IMR-90 (cell line): Measurements from ENCODE around the gene PPIB. TPM values are rescaled to one million over a fixed set of nuclear protein-coding genes. Genes with fewer than 3 reads are reported as not detected.

Experiments
- ATAC-seq: fragments of 200-7000 bp; cut with Tn5 transposase; 2 replicates; pipeline ENCODE4 v1.9.1; 2020; ENCODE audit warnings: low read depth, mild to moderate bottlenecking, moderate library complexity
- BruUV-seq: library from RNA; stranded (reverse); fragments of 400-500 nt; replicated peaks from 2 replicates; lab custom pipeline; 2021; lab: Mats Ljungman, UMichigan
- CTCF ChIA-PET: fragments of 300-600 bp; formaldehyde crosslinking; extraction: SDS; loops from one replicate; lab custom pipeline; 2021; ENCODE audit warnings: antibody characterized with exemption; lab: Yijun Ruan, JAX
- POLR2A ChIA-PET: fragments of 300-600 bp; sonication (Branson Sonifier 250); formaldehyde crosslinking; loops from one replicate; lab custom pipeline; 2022; ENCODE audit warnings: antibody characterized with exemption; ENCODE audit not compliant: unreplicated experiment; lab: Charles Lee
- DNase-seq: peaks from one replicate; pipeline ENCODE4 v3.0.0; 2013
- H2AFZ ChIP-seq: replicated peaks from 2 replicates; pipeline ENCODE3; 2013; ENCODE audit warnings: low read length, mild to moderate bottlenecking; ENCODE audit not compliant: poor library complexity
- H2AK5ac ChIP-seq: 2 replicates; pipeline ENCODE4 v1.6.1; 2013; ENCODE audit warnings: low read depth, low read length, inconsistent platforms
- H2AK9ac ChIP-seq: replicated peaks from 2 replicates; pipeline ENCODE3; 2013; ENCODE audit warnings: mild to moderate bottlenecking, low read depth, low read length, moderate library complexity; ENCODE audit not compliant: poor library complexity
- H2BK120ac ChIP-seq: 2 replicates; pipeline ENCODE4 v1.6.1; 2013; ENCODE audit warnings: low read depth, low read length, inconsistent platforms
- H2BK15ac ChIP-seq: 3 replicates; pipeline ENCODE4 v1.6.1; 2013; ENCODE audit warnings: low read depth, low read length, inconsistent platforms
- H2BK20ac ChIP-seq: 2 replicates; pipeline ENCODE4 v1.6.1; 2013; ENCODE audit warnings: low read depth, mild to moderate bottlenecking, inconsistent platforms, low read length, moderate library complexity
- H2BK5ac ChIP-seq: 2 replicates; pipeline ENCODE4 v1.6.1; 2013; ENCODE audit warnings: mild to moderate bottlenecking, low read depth, low read length, inconsistent platforms; ENCODE audit not compliant: poor library complexity, severe bottlenecking
- H3K14ac ChIP-seq: replicated peaks from 2 replicates; pipeline ENCODE4 v1.6.1; 2013; ENCODE audit warnings: low read depth, low read length, inconsistent platforms
- H3K18ac ChIP-seq: 2 replicates; pipeline ENCODE4 v1.6.1; 2013; ENCODE audit warnings: low read depth, low read length, control low read depth
- H3K23ac ChIP-seq: 2 replicates; pipeline ENCODE4 v1.6.1; 2013; ENCODE audit warnings: low read depth, low read length, inconsistent platforms
- H3K27ac ChIP-seq: 2 replicates; pipeline ENCODE4 v1.5.1; 2013; ENCODE audit warnings: mild to moderate bottlenecking, control low read depth, low read length; ENCODE audit not compliant: insufficient read depth
- H3K27me3 ChIP-seq: 2 replicates; pipeline ENCODE4 v1.6.1; 2013; ENCODE audit warnings: low read length; ENCODE audit not compliant: control insufficient read depth, insufficient read depth
- H3K36me3 ChIP-seq: 2 replicates; pipeline ENCODE4 v1.6.1; 2013; ENCODE audit warnings: low read length, mixed read lengths; ENCODE audit not compliant: control insufficient read depth, insufficient read depth
- H3K4ac ChIP-seq: 2 replicates; pipeline ENCODE4 v1.6.1; 2013; ENCODE audit warnings: low read depth, low read length, inconsistent platforms
- H3K4me1 ChIP-seq: 2 replicates; pipeline ENCODE4 v1.6.1; 2013; ENCODE audit warnings: low read length, mixed read lengths; ENCODE audit not compliant: control insufficient read depth, insufficient read depth
- H3K4me2 ChIP-seq: 2 replicates; pipeline ENCODE4 v1.6.1; 2013; ENCODE audit warnings: low read depth, mild to moderate bottlenecking, control low read depth, low read length, moderate library complexity
- H3K4me3 ChIP-seq: 2 replicates; pipeline ENCODE4 v1.5.1; 2013; ENCODE audit warnings: low read depth, mild to moderate bottlenecking, control low read depth, low read length, moderate library complexity; ENCODE audit not compliant: insufficient read depth
- H3K56ac ChIP-seq: 2 replicates; pipeline ENCODE4 v1.6.1; 2013; ENCODE audit warnings: low read length, inconsistent platforms; ENCODE audit not compliant: insufficient read depth; ENCODE audit errors: extremely low read depth
- H3K79me1 ChIP-seq, 2 experiments: 2 replicates each; pipeline ENCODE4 v1.6.1; 2013; ENCODE audit warnings: low read length in 2 of 2, inconsistent platforms in 1 of 2, low read depth in 1 of 2
- H3K9ac ChIP-seq: 2 replicates; pipeline ENCODE4 v1.6.1; 2013; ENCODE audit warnings: low read depth, low read length, control low read depth
- H3K9me1 ChIP-seq: 2 replicates; pipeline ENCODE4 v1.6.1; 2013; ENCODE audit warnings: low read length, inconsistent platforms; ENCODE audit not compliant: insufficient read depth
- H3K9me3 ChIP-seq: 2 replicates; pipeline ENCODE4 v1.6.1; 2013; ENCODE audit warnings: low read length; ENCODE audit not compliant: control insufficient read depth, insufficient read depth
- H4K20me1 ChIP-seq: 2 replicates; pipeline ENCODE4 v1.6.1; 2013; ENCODE audit warnings: low read length, inconsistent platforms; ENCODE audit not compliant: insufficient read depth
- H4K5ac ChIP-seq: 2 replicates; pipeline ENCODE4 v1.6.1; 2013; ENCODE audit warnings: mild to moderate bottlenecking, low read depth, low read length, control low read depth
- H4K8ac ChIP-seq, 2 experiments: 2 replicates each; pipeline ENCODE4 v1.6.1; 2013; ENCODE audit warnings: low read depth in 2 of 2, low read length in 2 of 2, control low read depth in 1 of 2, inconsistent platforms in 1 of 2
- H4K91ac ChIP-seq: 2 replicates; pipeline ENCODE4 v1.6.1; 2013; ENCODE audit warnings: low read depth, low read length, inconsistent platforms; ENCODE audit not compliant: insufficient read depth
- BHLHE40 ChIP-seq: fragments of 150-350 bp; IDR thresholded peaks from 2 replicates; pipeline ENCODE4 v1.6.1; 2016; ENCODE audit warnings: mild to moderate bottlenecking, low read depth, low read length
- CEBPB ChIP-seq: IDR thresholded peaks from 2 replicates; pipeline ENCODE4 v1.6.1; 2012; ENCODE audit warnings: low read depth, low read length, improper control_type of control experiment
- CHD1 ChIP-seq: IDR thresholded peaks from 2 replicates; pipeline ENCODE4 v1.6.1; 2012; ENCODE audit warnings: low read depth, low read length, improper control_type of control experiment
- MAFK ChIP-seq: IDR thresholded peaks from 2 replicates; pipeline ENCODE4 v1.6.1; 2012; ENCODE audit warnings: low read depth, low read length, improper control_type of control experiment
- MAZ ChIP-seq: IDR thresholded peaks from 2 replicates; pipeline ENCODE4 v1.6.1; 2012; ENCODE audit warnings: low read depth, mild to moderate bottlenecking, low read length, improper control_type of control experiment, moderate library complexity, borderline replicate concordance
- MXI1 ChIP-seq: IDR thresholded peaks from 2 replicates; pipeline ENCODE4 v1.6.1; 2012; ENCODE audit warnings: low read depth, mild to moderate bottlenecking, low read length, moderate library complexity, borderline replicate concordance
- NFE2L2 ChIP-seq: fragments of 150-350 bp; IDR thresholded peaks from 2 replicates; pipeline ENCODE4 v1.6.1; 2016; ENCODE audit warnings: low read depth, mild to moderate bottlenecking, low read length
- RAD21 ChIP-seq: IDR thresholded peaks from 2 replicates; pipeline ENCODE4 v1.6.1; 2012; ENCODE audit warnings: low read length, improper control_type of control experiment
- RCOR1 ChIP-seq: IDR thresholded peaks from 2 replicates; pipeline ENCODE4 v1.6.1; 2012; ENCODE audit warnings: mild to moderate bottlenecking, low read length, improper control_type of control experiment; ENCODE audit not compliant: insufficient replicate concordance
- RFX5 ChIP-seq: IDR thresholded peaks from 2 replicates; pipeline ENCODE4 v1.8.0; 2012; ENCODE audit warnings: low read depth, mild to moderate bottlenecking, low read length, moderate library complexity
- SMC3 ChIP-seq: fragments of 150-350 bp; IDR thresholded peaks from 2 replicates; pipeline ENCODE4 v1.6.1; 2016; ENCODE audit warnings: low read depth, mild to moderate bottlenecking, antibody characterized with exemption, low read length, moderate library complexity
- USF2 ChIP-seq: fragments of 150-350 bp; IDR thresholded peaks from 2 replicates; pipeline ENCODE4 v1.6.1; 2017; ENCODE audit warnings: mild to moderate bottlenecking, antibody characterized with exemption, low read length, low read depth
- WGBS, 2 experiments: methylation state at CpG; one replicate each; pipeline versions ENCODE4 v1.1.5 to v1.1.7; 2013; ENCODE audit warnings: missing lambda C conversion rate in 2 of 2; ENCODE audit not compliant: insufficient read length in 1 of 2; ENCODE audit errors: extremely low coverage in 2 of 2; 5-methylcytosine and 5-hydroxymethylcytosine counted together
- dilution Hi-C: fragments of 300-500 bp; cut with HindIII; formaldehyde crosslinking; loops from one replicate; pipeline ENCODE4 v1.14.3; 2018; ENCODE audit warnings: low sequenced_read_pairs; ENCODE audit not compliant: unreplicated experiment
- in situ Hi-C: fragments of 300-500 bp; cut with MboI; formaldehyde crosslinking; loops from 3 replicates; pipeline ENCODE4 v1.14.3; 2019; ENCODE audit warnings: low sequenced_read_pairs, inconsistent platforms, mixed read lengths
- intact Hi-C: fragments of 100-400 bp; cut with micrococcal nuclease; formaldehyde crosslinking; loops from 2 replicates; pipeline ENCODE4 v1.10.0; 2022
- polyA plus RNA-seq, 3 experiments: library from polyadenylated mRNA; depleted of rRNA; stranded (reverse); fragments of >200 nt; gene quantifications; 2 replicates each; pipeline ENCODE4 v1.2.3, GENCODE V29; 2012; ENCODE audit warnings: low replicate concordance in 1 of 3
- total RNA-seq: library from RNA; depleted of rRNA; stranded (reverse); fragments of >200 nt; gene quantifications from 2 replicates; pipeline ENCODE4 v1.2.3, GENCODE V29; 2012
- TF ChIP-seq, protein P1 (sequence below): fragments of 150-350 bp; IDR thresholded peaks from 2 replicates; pipeline ENCODE4 v1.6.1; 2016; ENCODE audit warnings: low read depth, mild to moderate bottlenecking, low read length, moderate library complexity, borderline replicate concordance

The PPIB gene
- total and polyA plus RNA-seq, 2 of the 4 experiments (the other 2 are of a cell fraction): 1,358 to 1,682 TPM

DNA sequence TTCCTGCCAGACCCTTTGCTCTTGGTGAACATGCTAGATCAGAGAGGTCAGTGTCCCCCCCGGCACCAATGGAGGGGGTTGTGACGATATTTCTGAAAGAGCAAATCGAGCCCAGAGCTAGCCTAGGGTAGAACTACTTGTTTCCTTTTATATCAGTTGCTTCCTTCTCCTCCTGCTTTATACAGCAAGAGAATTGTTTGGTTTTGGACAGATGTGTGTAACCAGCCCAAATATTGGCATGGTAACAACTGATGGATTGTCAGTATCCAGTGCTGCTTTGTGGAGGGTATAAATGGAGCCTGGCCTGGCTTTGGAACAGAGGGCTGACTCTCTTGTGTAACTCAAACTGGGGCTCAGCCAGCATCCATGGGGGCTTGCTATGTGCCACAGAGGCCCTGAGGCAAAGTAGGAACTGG, 39.9 kb downstream of the PPIB start:
- Histone ChIP-seq H3K4me2 (no peak overlapping the region), H2BK120ac (no peak overlapping the region), H4K91ac (no peak overlapping the region), H3K4me3 (no peak overlapping the region), H4K8ac (no peak overlapping the region), H3K9me3 (no peaks in the 10 kb centered on the region), H3K56ac (no peak overlapping the region), H3K9ac (no peak overlapping the region), H2BK20ac (no peak overlapping the region), H4K5ac (no peak overlapping the region), H4K20me1 (no peaks in the 10 kb centered on the region), H2AK9ac (no peak overlapping the region), H2AK5ac (no peak overlapping the region), H3K36me3 (peaks cover 49% of the 10 kb centered on the region), H3K4me1 (no peaks in the 10 kb centered on the region), H2BK15ac (no peak overlapping the region), H2BK5ac (no peak overlapping the region), H3K27me3 (no peaks in the 10 kb centered on the region), H3K9me1 (peaks cover 3% of the 10 kb centered on the region; the same call in 1 of the 2 replicates), H3K79me1 (peaks cover 13 to 14% of the 10 kb centered on the region in 2 experiments), H3K14ac (no peak overlapping the region), H2AFZ (no peak overlapping the region), H3K4ac (no peak overlapping the region), H3K23ac (no peak overlapping the region), H3K27ac (no peak overlapping the region), H3K18ac (no peak overlapping the region)
- dilution Hi-C loops (no loop called here), in situ Hi-C loops (no loop called here), intact Hi-C loops (no loop called here)
- WGBS, 2 experiments: no CpG with 5 or more reads among the region's 3 CpGs
- ChIA-PET CTCF (no interaction called here), POLR2A (no interaction called here)
- ATAC-seq (no peak), DNase-seq (no peak)
- no peak for TF ChIP-seq CEBPB
- no peak for TF ChIP-seq MXI1
- TF ChIP-seq RCOR1: no peak
- TF ChIP-seq USF2: no peak
- no peak for TF ChIP-seq MAFK
- TF ChIP-seq RAD21: no peak
- no peak for TF ChIP-seq BHLHE40
- TF ChIP-seq SMC3: no peak
- TF ChIP-seq MAZ: no peak
- no peak for TF ChIP-seq CHD1
- no peak for TF ChIP-seq NFE2L2
- TF ChIP-seq, protein P1, sequence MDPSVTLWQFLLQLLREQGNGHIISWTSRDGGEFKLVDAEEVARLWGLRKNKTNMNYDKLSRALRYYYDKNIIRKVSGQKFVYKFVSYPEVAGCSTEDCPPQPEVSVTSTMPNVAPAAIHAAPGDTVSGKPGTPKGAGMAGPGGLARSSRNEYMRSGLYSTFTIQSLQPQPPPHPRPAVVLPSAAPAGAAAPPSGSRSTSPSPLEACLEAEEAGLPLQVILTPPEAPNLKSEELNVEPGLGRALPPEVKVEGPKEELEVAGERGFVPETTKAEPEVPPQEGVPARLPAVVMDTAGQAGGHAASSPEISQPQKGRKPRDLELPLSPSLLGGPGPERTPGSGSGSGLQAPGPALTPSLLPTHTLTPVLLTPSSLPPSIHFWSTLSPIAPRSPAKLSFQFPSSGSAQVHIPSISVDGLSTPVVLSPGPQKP: no peak
- TF ChIP-seq RFX5: no peak
- no TSS peak for BruUV-seq
